ENCODE measurements around the gene MAPRE2.

- TF ChIP-seq CTCF (IDR thresholded peaks at IDR 0.05): no peak
- no peak for TF ChIP-seq POLR2A (IDR thresholded peaks at IDR 0.05)
These were observed 99.9 kb downstream of the MAPRE2 start for GRCh38 chr18:35141077-35141476.

All from gastroesophageal sphincter (tissue), 3 donors.